Measurements from ENCODE around the gene DHFR. TPM values are rescaled to one million over a fixed set of nuclear protein-coding genes. Genes with fewer than 3 reads are reported as not detected.
"Not testable (repeated sequence)": the region's sequence is repeated elsewhere in the genome, so short reads cannot be mapped to it uniquely, and the experiment has no call there.

Gene DHFR
- total RNA-seq, 1 experiment from 2014 or later = 52.9 TPM

GRCh38 chr5:80580291-80580690 is 74.5 kb downstream of the DHFR start:
- not testable (repeated sequence) for H3K4me3 ChIP-seq, DNase-seq, H3K36me3 ChIP-seq, H3K27me3 ChIP-seq, H3K9me3 ChIP-seq

DNA sequence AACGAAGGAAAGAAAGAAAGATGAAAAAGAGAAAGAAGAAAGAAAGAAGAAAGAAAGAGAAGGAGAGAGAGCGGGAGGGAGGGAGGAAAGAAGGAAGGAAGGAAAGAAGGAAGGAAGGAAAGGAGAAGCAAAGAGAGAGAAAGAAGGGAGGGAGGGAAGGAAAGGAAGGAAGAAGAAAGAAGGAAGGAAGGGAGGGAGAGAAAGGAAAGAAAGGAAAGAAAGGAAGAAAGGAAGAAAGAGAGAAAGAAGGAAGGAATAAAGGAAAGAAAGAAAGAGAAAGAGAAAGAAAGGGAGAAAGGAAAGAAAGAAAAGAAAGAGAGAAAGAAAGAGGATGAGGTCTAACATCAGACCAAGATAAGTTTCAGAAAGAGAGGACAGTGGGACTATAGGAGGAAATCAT is 75.7 kb downstream of the DHFR start:
- Histone ChIP-seq H3K9me3 (no peaks in the 10 kb centered on the region), H3K27me3 (peaks cover 5% of the 10 kb centered on the region), H3K36me3 (no peaks in the 10 kb centered on the region), H3K4me3 (no peak overlapping the region)
- no peak for DNase-seq

GRCh38 chr5:80577707-80578106 is 77.1 kb downstream of the DHFR start:
- no peak for DNase-seq
- H3K9me3 ChIP-seq = no peaks in the 10 kb centered on the region

GRCh38 chr5:80576383-80576782 is 78.4 kb downstream of the DHFR start:
- DNase-seq = no peak
- no peaks in the 10 kb centered on the region for H3K9me3 ChIP-seq
- H3K27me3 ChIP-seq = peaks cover 5% of the 10 kb centered on the region
- no peaks in the 10 kb centered on the region for H3K36me3 ChIP-seq
- no peak overlapping the region for H3K4me3 ChIP-seq

More at GRCh38 chr5:80577707-80578106, 77.1 kb downstream of the DHFR start:
- Histone ChIP-seq H3K4me3 (no peak overlapping the region), H3K36me3 (no peaks in the 10 kb centered on the region), H3K27me3 (peaks cover 5% of the 10 kb centered on the region)

Other genes with a start within 250 kb of the DHFR start
- 4.5 and 21.1 TPM in 2 replicates for gene ZFYVE16, start 246.9 kb downstream of the DHFR start, total RNA-seq (2014; rRNA removed; shearing (Covaris generic); ENCODE audit: low replicate concordance)
- gene FAM151B, start 166.9 kb downstream of the DHFR start, total RNA-seq (2014; rRNA removed; shearing (Covaris generic); ENCODE audit: low replicate concordance) = 2.6 and 15.3 TPM in 2 replicates
- gene ANKRD34B, start 84.7 kb downstream of the DHFR start, total RNA-seq (2014; rRNA removed; shearing (Covaris generic); ENCODE audit: low replicate concordance) = not detected in 2 replicates
- 13.9 and 26.1 TPM in 2 replicates for gene MSH3, start 331 bp downstream of the DHFR start, total RNA-seq (2014; rRNA removed; shearing (Covaris generic); ENCODE audit: low replicate concordance)